GM12878 (cell line): Measurements from ENCODE around the gene ECSIT. TPM values are rescaled to one million over a fixed set of nuclear protein-coding genes. Genes with fewer than 3 reads are reported as not detected.

ENCODE experiments used
- ATAC-seq: fragments of 200-7000 bp; cut with Tn5 transposase; 3 replicates; pipeline ENCODE4 v1.9.1; 2020; ENCODE audit warnings: mild to moderate bottlenecking, moderate library complexity
- BruUV-seq: library from RNA; stranded (reverse); fragments of 400-500 nt; replicated peaks from 2 replicates; lab custom pipeline; 2021; lab: Mats Ljungman, UMichigan
- CTCF ChIA-PET: fragments of 300-600 bp; sonication (Branson Sonifier 250); formaldehyde crosslinking; extraction: SDS; loops from one replicate; lab custom pipeline; 2021; ENCODE audit warnings: inconsistent platforms; lab: Yijun Ruan, JAX
- POLR2A ChIA-PET: fragments of 350-600 bp; formaldehyde crosslinking; extraction: SDS; loops from one replicate; lab custom pipeline; 2021; ENCODE audit warnings: inconsistent platforms; lab: Charles Lee
- RAD21 ChIA-PET: fragments of 300-600 bp; sonication (Branson Sonifier 250); formaldehyde crosslinking; loops from one replicate; lab custom pipeline; 2023; ENCODE audit warnings: antibody characterized with exemption; ENCODE audit not compliant: unreplicated experiment; lab: Charles Lee
- SMC1A ChIA-PET: fragments of 300-600 bp; sonication (Branson Sonifier 250); formaldehyde crosslinking; loops from one replicate; lab custom pipeline; 2023; ENCODE audit not compliant: unreplicated experiment, uncharacterized antibody; lab: Charles Lee
- DNase-seq: peaks from one replicate; pipeline ENCODE4 v3.0.0-alpha.2; 2011; ENCODE audit warnings: low read depth, low spot score
- FAIRE-seq: peaks from 3 replicates; lab custom pipeline; 2011; peaks lifted over from hg19 to GRCh38; lab: Jason Lieb, UNC
- H2AFZ ChIP-seq: 2 replicates; pipeline ENCODE4 v1.6.0; 2011; ENCODE audit warnings: low read depth, low read length, control low read depth; ENCODE audit not compliant: control insufficient read depth
- H3K27ac ChIP-seq: 2 replicates; pipeline ENCODE4 v1.5.1; 2011; ENCODE audit warnings: control low read depth; ENCODE audit not compliant: control insufficient read depth, insufficient read depth
- H3K27me3 ChIP-seq, 2 experiments: replicated peaks in 1 of 2; 2 replicates each; pipeline versions ENCODE4 v1.6.0 to v1.6.1; 2011; ENCODE audit warnings: low read length in 1 of 2; ENCODE audit not compliant: control insufficient read depth in 2 of 2, insufficient read depth in 2 of 2
- H3K36me3 ChIP-seq, 2 experiments: 2 replicates each; pipeline ENCODE4 v1.5.1; 2011; ENCODE audit warnings: low read length in 1 of 2; ENCODE audit not compliant: control insufficient read depth in 2 of 2, insufficient read depth in 2 of 2
- H3K4me1 ChIP-seq: 2 replicates; pipeline ENCODE4 v1.6.1; 2011; ENCODE audit warnings: mild to moderate bottlenecking, low read length, moderate library complexity, mixed read lengths; ENCODE audit not compliant: control insufficient read depth, insufficient read depth
- H3K4me2 ChIP-seq: 2 replicates; pipeline ENCODE4 v1.6.0; 2011; ENCODE audit warnings: control low read depth; ENCODE audit not compliant: control insufficient read depth, insufficient read depth
- H3K4me3 ChIP-seq: fragments of 200-600 bp; sonication (generic); 2 replicates; pipeline ENCODE4 v1.5.1; 2016
- H3K79me2 ChIP-seq: 2 replicates; pipeline ENCODE4 v1.6.0; 2011; ENCODE audit warnings: low read length; ENCODE audit not compliant: control insufficient read depth, insufficient read depth
- H3K9ac ChIP-seq: 2 replicates; pipeline ENCODE4 v1.8.0; 2011; ENCODE audit warnings: low read length, control low read depth, mixed read lengths; ENCODE audit not compliant: control insufficient read depth, insufficient read depth
- H3K9me3 ChIP-seq: replicated peaks from 3 replicates; pipeline ENCODE4 v1.5.1; 2011; ENCODE audit warnings: mild to moderate bottlenecking, low read length; ENCODE audit not compliant: control insufficient read depth, insufficient read depth
- H4K20me1 ChIP-seq: 2 replicates; pipeline ENCODE4 v1.6.0; 2011; ENCODE audit not compliant: control insufficient read depth, insufficient read depth
- BCL11A ChIP-seq: IDR thresholded peaks from 2 replicates; pipeline ENCODE4 v1.6.1; 2011; ENCODE audit warnings: low read depth, low read length
- BHLHE40 ChIP-seq, 2 experiments: fragments of 450-650 bp in 1 of 2; IDR thresholded peaks; 2 replicates each; pipeline ENCODE4 v1.6.1; 2011 to 2017; ENCODE audit warnings: low read depth in 2 of 2, borderline replicate concordance in 1 of 2, improper control_type of control experiment in 1 of 2, low read length in 1 of 2, mild to moderate bottlenecking in 1 of 2
- EP300 ChIP-seq, 2 experiments: fragments of 150-350 bp in 1 of 2; IDR thresholded peaks; 2 replicates each; pipeline ENCODE4 v1.6.1; 2011 to 2012; ENCODE audit warnings: low read depth in 2 of 2, low read length in 2 of 2, borderline replicate concordance in 1 of 2, improper control_type of control experiment in 1 of 2, inconsistent platforms in 1 of 2; ENCODE audit not compliant: control insufficient read depth in 1 of 2
- IRF4 ChIP-seq: IDR thresholded peaks from 2 replicates; pipeline ENCODE4 v1.6.1; 2011; ENCODE audit warnings: low read depth, low read length
- MEF2B ChIP-seq: fragments of 450-650 bp; IDR thresholded peaks from 2 replicates; pipeline ENCODE4 v1.6.1; 2018; ENCODE audit warnings: mild to moderate bottlenecking, moderate library complexity; ENCODE audit not compliant: partially characterized antibody, poor library complexity, severe bottlenecking
- RAD51 ChIP-seq: fragments of 450-650 bp; IDR thresholded peaks from 2 replicates; pipeline ENCODE4 v1.6.1; 2016; ENCODE audit warnings: moderate library complexity, mild to moderate bottlenecking, inconsistent platforms
- SUZ12 ChIP-seq: fragments of 200-600 bp; sonication (generic); IDR thresholded peaks from one replicate; pipeline ENCODE4 v1.6.1; 2018; ENCODE audit warnings: antibody characterized with exemption, mild to moderate bottlenecking; ENCODE audit not compliant: unreplicated experiment
- TARDBP ChIP-seq: IDR thresholded peaks from 2 replicates; pipeline ENCODE4 v1.6.1; 2016; ENCODE audit warnings: borderline replicate concordance
- TCF12 ChIP-seq: IDR thresholded peaks from 2 replicates; pipeline ENCODE4 v1.6.1; 2011; ENCODE audit warnings: low read depth, mild to moderate bottlenecking, low read length
- WGBS: methylation state at CpG from one replicate; pipeline ENCODE4 v1.1.6; 2016; ENCODE audit warnings: low lambda C conversion rate; ENCODE audit not compliant: insufficient replicate concordance, insufficient coverage; ENCODE audit errors: missing lambda C conversion rate; 5-methylcytosine and 5-hydroxymethylcytosine counted together
- in situ Hi-C: fragments of 300-500 bp; cut with MboI; formaldehyde crosslinking; loops from 9 replicates; pipeline ENCODE4 v1.14.3; 2018; ENCODE audit warnings: mixed read lengths
- intact Hi-C: fragments of 100-400 bp; cut with micrococcal nuclease; formaldehyde crosslinking; loops from one replicate; pipeline ENCODE4 v1.14.2; 2022; ENCODE audit not compliant: unreplicated experiment
- polyA plus RNA-seq, 11 experiments: library from polyadenylated mRNA; depleted of rRNA in 4 of 11; unstranded in 6 of 11; stranded (reverse) in 5 of 11; fragments of >200 nt; fragmentation: Nextera tagmentation in 4 of 11; fragmentation: Illumina TruSeq in 1 of 11; extraction: Ambion mirVana in 4 of 11; extraction: Trizol in 1 of 11; gene quantifications; 1 replicate in 1 of 11; 2 replicates in 10 of 11; pipeline versions ENCODE4 v1.2.1 to v1.2.3, GENCODE V29; 2011 to 2016; ENCODE audit warnings: inconsistent platforms in 2 of 11, missing spikeins in 2 of 11, low read depth in 1 of 11
- total RNA-seq, 4 experiments: library from RNA; depleted of rRNA in 3 of 4; stranded (reverse); fragments of >200 nt in 3 of 4; fragmentation: Illumina TruSeq in 1 of 4; extraction: Trizol in 1 of 4; gene quantifications; 2 replicates each; pipeline versions ENCODE4 v1.2.1 to v1.2.3, GENCODE V29; 2013 to 2021
- TF ChIP-seq, protein P1 (sequence below): fragments of 450-650 bp; IDR thresholded peaks from 2 replicates; pipeline ENCODE4 v1.6.1; 2017; ENCODE audit warnings: mild to moderate bottlenecking, moderate library complexity
- TF ChIP-seq, protein P2 (sequence below): IDR thresholded peaks from 2 replicates; pipeline ENCODE4 v1.6.1; 2012; ENCODE audit warnings: low read depth, low read length, improper control_type of control experiment
- TF ChIP-seq, protein P3 (sequence below): fragments of 450-650 bp; IDR thresholded peaks from 2 replicates; pipeline ENCODE4 v1.6.1; 2014; ENCODE audit warnings: mild to moderate bottlenecking

ECSIT gene
- total and polyA plus RNA-seq, 10 of the 15 experiments (the other 5 are each of a cell fraction or from before 2014, with no cell fraction given), result 1.0 to 59.6 (median 41.3) TPM

DNA sequence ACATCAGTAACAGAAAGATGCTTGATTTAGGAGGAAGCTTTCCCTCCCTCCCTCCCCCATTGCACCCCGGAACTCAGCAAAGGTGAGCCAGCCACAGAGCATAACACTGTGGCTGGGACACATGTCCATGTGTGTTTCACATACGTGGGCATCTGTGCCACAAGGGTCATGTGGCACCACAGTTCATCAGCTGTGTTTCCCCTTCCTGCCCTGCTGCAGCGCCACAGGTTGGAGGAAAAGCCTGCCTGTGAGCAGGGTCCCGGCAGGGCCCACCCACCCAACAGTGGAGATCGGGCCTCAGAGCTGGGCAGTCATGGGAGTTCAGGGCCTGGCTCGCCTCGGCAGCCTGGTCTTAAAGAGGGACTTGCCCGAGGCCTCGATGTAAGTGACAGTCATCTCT lies 45.8 kb upstream of the ECSIT start:
- H3K4me2 ChIP-seq, result no peak overlapping the region
- DNase-seq (no peak), ATAC-seq (peak; percentile 72), FAIRE-seq (no peak)
- H2AFZ ChIP-seq, result no peak overlapping the region
- H3K27me3 ChIP-seq, result no peaks in the 10 kb centered on the region
- no peaks in the 10 kb centered on the region for H3K36me3 ChIP-seq
- CTCF ChIA-PET, result interaction anchor here (1.0 to 2.1 kb wide), 3 partner anchors 10 to 38 kb away, joined by 3 to 8 read pairs (median 4); no protein-coding TSS in a partner anchor
- BruUV-seq, result no TSS peak
- H3K27ac ChIP-seq, result peak overlapping the region; percentile 27; the same call in 1 of the 2 replicates
- no peaks in the 10 kb centered on the region for H3K9me3 ChIP-seq
- POLR2A ChIA-PET, result interaction anchor here (1.1 to 2.0 kb wide), 2 partner anchors 8 to 11 kb away, joined by 5 to 6 read pairs; no protein-coding TSS in a partner anchor
- H3K4me3 ChIP-seq, result no peak overlapping the region
- no peaks in the 10 kb centered on the region for H4K20me1 ChIP-seq
- SMC1A ChIA-PET, result interaction anchor here (0.7 to 2.4 kb wide), 5 partner anchors 9 to 14 kb away, joined by 3 to 8 read pairs (median 4); no protein-coding TSS in a partner anchor
- H3K79me2 ChIP-seq, result no peaks in the 10 kb centered on the region; the same call in 1 of the 2 replicates
- RAD21 ChIA-PET, result interaction anchor here (1.0 kb wide), 1 partner anchor 11 kb away, joined by 3 read pairs; no protein-coding TSS in a partner anchor
- intact Hi-C loops, result no loop called here
- in situ Hi-C loops, result loop anchor here (25.0 kb wide), 1 partner anchor 1588 kb away; the partner anchor contains the start of genes IER2 and STX10
- H3K9ac ChIP-seq, result no peak overlapping the region
- H3K4me1 ChIP-seq, result peaks cover 21% of the 10 kb centered on the region
- 35% methylated on average over 8 of the region's 9 CpGs for WGBS
- TF ChIP-seq BHLHE40 (IDR thresholded peaks at IDR 0.05; ENCODE audit: borderline replicate concordance in 1 of 2, low read depth in 2 of 2, low read length in 1 of 2), result peak; percentile 63 to 78; a peak in 3 of 4 replicates
- TF ChIP-seq BCL11A, result 0 out of 2 replicates have a peak, but pooled peaks have one; percentile 40
- no peak for TF ChIP-seq SUZ12
- TF ChIP-seq IRF4, result 0 out of 2 replicates have a peak, but pooled peaks have one; percentile 14
- TF ChIP-seq EP300 (IDR thresholded peaks at IDR 0.05; ENCODE audit: borderline replicate concordance in 1 of 2, control insufficient read depth in 1 of 2, low read depth in 2 of 2, low read length in 2 of 2), result peak; percentile 77 to 81; a peak in 3 of 4 replicates
- TF ChIP-seq, protein P1, sequence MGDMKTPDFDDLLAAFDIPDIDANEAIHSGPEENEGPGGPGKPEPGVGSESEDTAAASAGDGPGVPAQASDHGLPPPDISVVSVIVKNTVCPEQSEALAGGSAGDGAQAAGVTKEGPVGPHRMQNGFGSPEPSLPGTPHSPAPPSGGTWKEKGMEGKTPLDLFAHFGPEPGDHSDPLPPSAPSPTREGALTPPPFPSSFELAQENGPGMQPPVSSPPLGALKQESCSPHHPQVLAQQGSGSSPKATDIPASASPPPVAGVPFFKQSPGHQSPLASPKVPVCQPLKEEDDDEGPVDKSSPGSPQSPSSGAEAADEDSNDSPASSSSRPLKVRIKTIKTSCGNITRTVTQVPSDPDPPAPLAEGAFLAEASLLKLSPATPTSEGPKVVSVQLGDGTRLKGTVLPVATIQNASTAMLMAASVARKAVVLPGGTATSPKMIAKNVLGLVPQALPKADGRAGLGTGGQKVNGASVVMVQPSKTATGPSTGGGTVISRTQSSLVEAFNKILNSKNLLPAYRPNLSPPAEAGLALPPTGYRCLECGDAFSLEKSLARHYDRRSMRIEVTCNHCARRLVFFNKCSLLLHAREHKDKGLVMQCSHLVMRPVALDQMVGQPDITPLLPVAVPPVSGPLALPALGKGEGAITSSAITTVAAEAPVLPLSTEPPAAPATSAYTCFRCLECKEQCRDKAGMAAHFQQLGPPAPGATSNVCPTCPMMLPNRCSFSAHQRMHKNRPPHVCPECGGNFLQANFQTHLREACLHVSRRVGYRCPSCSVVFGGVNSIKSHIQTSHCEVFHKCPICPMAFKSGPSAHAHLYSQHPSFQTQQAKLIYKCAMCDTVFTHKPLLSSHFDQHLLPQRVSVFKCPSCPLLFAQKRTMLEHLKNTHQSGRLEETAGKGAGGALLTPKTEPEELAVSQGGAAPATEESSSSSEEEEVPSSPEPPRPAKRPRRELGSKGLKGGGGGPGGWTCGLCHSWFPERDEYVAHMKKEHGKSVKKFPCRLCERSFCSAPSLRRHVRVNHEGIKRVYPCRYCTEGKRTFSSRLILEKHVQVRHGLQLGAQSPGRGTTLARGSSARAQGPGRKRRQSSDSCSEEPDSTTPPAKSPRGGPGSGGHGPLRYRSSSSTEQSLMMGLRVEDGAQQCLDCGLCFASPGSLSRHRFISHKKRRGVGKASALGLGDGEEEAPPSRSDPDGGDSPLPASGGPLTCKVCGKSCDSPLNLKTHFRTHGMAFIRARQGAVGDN, result peak; percentile 75
- peak; percentile 65; the same call in 1 of the 2 replicates for TF ChIP-seq RAD51
- TF ChIP-seq, protein P2, sequence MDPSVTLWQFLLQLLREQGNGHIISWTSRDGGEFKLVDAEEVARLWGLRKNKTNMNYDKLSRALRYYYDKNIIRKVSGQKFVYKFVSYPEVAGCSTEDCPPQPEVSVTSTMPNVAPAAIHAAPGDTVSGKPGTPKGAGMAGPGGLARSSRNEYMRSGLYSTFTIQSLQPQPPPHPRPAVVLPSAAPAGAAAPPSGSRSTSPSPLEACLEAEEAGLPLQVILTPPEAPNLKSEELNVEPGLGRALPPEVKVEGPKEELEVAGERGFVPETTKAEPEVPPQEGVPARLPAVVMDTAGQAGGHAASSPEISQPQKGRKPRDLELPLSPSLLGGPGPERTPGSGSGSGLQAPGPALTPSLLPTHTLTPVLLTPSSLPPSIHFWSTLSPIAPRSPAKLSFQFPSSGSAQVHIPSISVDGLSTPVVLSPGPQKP, result no peak
- TF ChIP-seq TARDBP, result no peak
- TF ChIP-seq, protein P3, sequence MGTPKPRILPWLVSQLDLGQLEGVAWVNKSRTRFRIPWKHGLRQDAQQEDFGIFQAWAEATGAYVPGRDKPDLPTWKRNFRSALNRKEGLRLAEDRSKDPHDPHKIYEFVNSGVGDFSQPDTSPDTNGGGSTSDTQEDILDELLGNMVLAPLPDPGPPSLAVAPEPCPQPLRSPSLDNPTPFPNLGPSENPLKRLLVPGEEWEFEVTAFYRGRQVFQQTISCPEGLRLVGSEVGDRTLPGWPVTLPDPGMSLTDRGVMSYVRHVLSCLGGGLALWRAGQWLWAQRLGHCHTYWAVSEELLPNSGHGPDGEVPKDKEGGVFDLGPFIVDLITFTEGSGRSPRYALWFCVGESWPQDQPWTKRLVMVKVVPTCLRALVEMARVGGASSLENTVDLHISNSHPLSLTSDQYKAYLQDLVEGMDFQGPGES, result no peak
- peak; percentile 31; the same call in 1 of the 2 replicates for TF ChIP-seq TCF12
- TF ChIP-seq MEF2B, result peak; percentile 36
